Activated effector memory CD4-positive, alpha-beta T cell treated with anti-CD3 and anti-CD28 coated beads, Interleukin-2, amount 50 U/mL, for 16 hours (primary cell): ENCODE data around the gene PRKAR1B.

Experiments used
- DNase-seq: peaks from one replicate; pipeline ENCODE4 v3.0.0-alpha.2; 2020

The PRKAR1B gene

GRCh38 chr7:503575-504111, 223.4 kb downstream of the PRKAR1B start:
- DNase-seq, result no peak

GRCh38 chr7:502296-502695, 224.8 kb downstream of the PRKAR1B start:
- DNase-seq, result no peak

DNA sequence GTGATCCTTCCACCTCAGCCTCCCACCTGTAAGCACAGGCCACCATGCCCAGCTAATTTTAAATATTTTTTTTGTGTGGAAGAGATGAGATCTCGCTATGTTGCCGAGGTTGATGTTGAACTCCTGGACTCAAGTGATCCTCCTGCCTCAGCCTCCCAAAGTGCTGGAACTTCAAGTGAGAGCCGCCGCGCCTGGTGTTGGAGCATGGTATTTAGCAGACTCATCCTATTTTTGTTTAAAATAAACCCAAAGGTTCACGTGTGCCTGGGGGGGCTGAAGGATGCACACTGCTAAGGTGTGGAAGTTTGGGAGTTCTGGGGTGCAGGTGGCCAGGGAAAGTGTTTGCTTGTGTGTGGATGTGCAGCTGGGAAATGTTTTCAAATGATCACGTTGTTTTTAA, 225.6 kb downstream of the PRKAR1B start:
- DNase-seq, result no peak

- DNase-seq, result no peak
These were observed 226.3 kb downstream of the PRKAR1B start for GRCh38 chr7:500521-501420.

GRCh38 chr7:499853-500485, 227.1 kb downstream of the PRKAR1B start:
- no peak for DNase-seq
